ENCODE data around the gene ACSL1. TPM values are rescaled to one million over a fixed set of nuclear protein-coding genes. Genes with fewer than 3 reads are reported as not detected.
"Not testable (repeated sequence)": the region's sequence is repeated elsewhere in the genome, so short reads cannot be mapped to it uniquely, and the experiment has no call there.

ACSL1 gene
- total and polyA plus RNA-seq, 2 donors (not counting 3 experiments of a cell fraction or from before 2014, with no cell fraction given): 7.3 to 17.7 TPM

GRCh38 chr4:184843984-184844554, 18.3 kb upstream of the ACSL1 start:
- Histone ChIP-seq H3K4me3 (replicated peaks in 1 of 3; ENCODE audit: insufficient read depth in 1 of 3, low read depth in 1 of 3, low read length in 3 of 3) (no peak overlapping the region), H3K27me3 (ENCODE audit: control insufficient read depth in 2 of 2, insufficient read depth in 2 of 2, low read length in 2 of 2) (peaks cover 3 to 13% of the 10 kb centered on the region in 2 experiments), H3K9me1 (replicated peaks; ENCODE audit: control insufficient read depth, extremely low read depth, insufficient read depth, low read length) (no peaks in the 10 kb centered on the region), H3K4me1 (ENCODE audit: control insufficient read depth, extremely low read depth, insufficient read depth, low read length) (no peaks in the 10 kb centered on the region), H3K9me3 (replicated peaks; ENCODE audit: control insufficient read depth, insufficient read depth, low read length) (no peaks in the 10 kb centered on the region), H3K36me3 (ENCODE audit: control insufficient read depth in 2 of 2, extremely low read depth in 1 of 2, insufficient read depth in 2 of 2, low read length in 2 of 2) (no peaks in the 10 kb centered on the region), H4K20me1 (replicated peaks; ENCODE audit: control insufficient read depth, extremely low read depth, insufficient read depth, low read length) (no peaks in the 10 kb centered on the region), H3K79me2 (ENCODE audit: control insufficient read depth, insufficient read depth, low read length) (no peaks in the 10 kb centered on the region), H3K27ac (ENCODE audit: insufficient read depth, low read depth, low read length) (no peak overlapping the region), H3K4me2 (ENCODE audit: insufficient read depth, low read length) (no peak overlapping the region), H3K9ac (replicated peaks; ENCODE audit: extremely low read depth, insufficient read depth, low read length) (no peak overlapping the region), H2AFZ (ENCODE audit: low read depth, low read length) (no peak overlapping the region)
- FAIRE-seq (no peak), DNase-seq (ENCODE audit: low read depth, low spot score) (no peak)
- TF ChIP-seq EZH2 (IDR thresholded peaks at IDR 0.05; ENCODE audit: borderline replicate concordance, low read depth, low read length, severe bottlenecking) (no peak), POLR2AphosphoS5 (IDR thresholded peaks at IDR 0.05; ENCODE audit: insufficient read depth, low read depth, low read length) (no peak), FOS (IDR thresholded peaks at IDR 0.05; ENCODE audit: borderline replicate concordance, insufficient read depth, low read length) (no peak), GATA2 (IDR thresholded peaks at IDR 0.05; ENCODE audit: insufficient read depth, insufficient read length, low read depth, low read length) (no peak), CTCF (IDR thresholded peaks at IDR 0.05; ENCODE audit: extremely low read depth in 1 of 2, insufficient read depth in 1 of 2, low read depth in 1 of 2, low read length in 2 of 2) (no peak), POLR2A (IDR thresholded peaks at IDR 0.05; ENCODE audit: low read depth, low read length) (no peak), MYC (IDR thresholded peaks at IDR 0.05; ENCODE audit: low read depth, low read length) (no peak), MAX (IDR thresholded peaks at IDR 0.05; ENCODE audit: insufficient read depth, insufficient read length) (no peak), JUN (IDR thresholded peaks at IDR 0.05; ENCODE audit: borderline replicate concordance, insufficient read depth, insufficient read length, low read depth) (no peak)
- POLR2A ChIA-PET: no interaction called here
- intact Hi-C loops (cut with micrococcal nuclease): no loop called here
- no TSS peak for BruUV-seq (replicated peaks)
- CTCF ChIA-PET: interaction anchor here (1.2 kb wide), 1 partner anchor 98 kb away, joined by 4 read pairs; no protein-coding TSS in a partner anchor
- dilution Hi-C loops (cut with MboI; ENCODE audit: extremely low pct_ligation_motif_present, low sequenced_read_pairs): no loop called here

- H3K79me2 ChIP-seq (ENCODE audit: control insufficient read depth, insufficient read depth, low read length); FAIRE-seq; H3K4me1 ChIP-seq (ENCODE audit: control insufficient read depth, extremely low read depth, insufficient read depth, low read length); H3K27ac ChIP-seq (ENCODE audit: insufficient read depth, low read depth, low read length); intact Hi-C loops (cut with micrococcal nuclease); H3K9me3 ChIP-seq (replicated peaks; ENCODE audit: control insufficient read depth, insufficient read depth, low read length); H3K9ac ChIP-seq (replicated peaks; ENCODE audit: extremely low read depth, insufficient read depth, low read length); CTCF ChIA-PET; POLR2A ChIA-PET; H3K36me3 ChIP-seq (ENCODE audit: control insufficient read depth in 2 of 2, extremely low read depth in 1 of 2, insufficient read depth in 2 of 2, low read length in 2 of 2); H3K4me2 ChIP-seq (ENCODE audit: insufficient read depth, low read length); H4K20me1 ChIP-seq (replicated peaks; ENCODE audit: control insufficient read depth, extremely low read depth, insufficient read depth, low read length); H3K4me3 ChIP-seq (replicated peaks in 1 of 3; ENCODE audit: insufficient read depth in 1 of 3, low read depth in 1 of 3, low read length in 3 of 3); dilution Hi-C loops (cut with MboI; ENCODE audit: extremely low pct_ligation_motif_present, low sequenced_read_pairs); DNase-seq (ENCODE audit: low read depth, low spot score); H3K9me1 ChIP-seq (replicated peaks; ENCODE audit: control insufficient read depth, extremely low read depth, insufficient read depth, low read length); H2AFZ ChIP-seq (ENCODE audit: low read depth, low read length); BruUV-seq (replicated peaks): not testable (repeated sequence)
- peaks cover 3 to 13% of the 10 kb centered on the region in 2 experiments for H3K27me3 ChIP-seq (ENCODE audit: control insufficient read depth in 2 of 2, insufficient read depth in 2 of 2, low read length in 2 of 2)
Measured at GRCh38 chr4:184839075-184839399, 13.3 kb upstream of the ACSL1 start.

Measured in endothelial cell of umbilical vein (primary cell).